Measurements from ENCODE around the gene AEBP2. TPM values are rescaled to one million over a fixed set of nuclear protein-coding genes. Genes with fewer than 3 reads are reported as not detected.
A peak's percentile ranks its signal among the peaks of the same experiment; 100 is the strongest.

The AEBP2 gene
- total RNA-seq, 1 donor: 23.7 TPM

- no peak overlapping the region for H3K4me3 ChIP-seq (ENCODE audit: low read depth, low read length)
- no peak for DNase-seq (ENCODE audit: low read depth)
- no peak for TF ChIP-seq CTCF (IDR thresholded peaks at IDR 0.05; ENCODE audit: insufficient read depth, low read depth, low read length)
Observed at GRCh38 chr12:19402211-19402610, 37.1 kb upstream of the AEBP2 start.

- DNase-seq (ENCODE audit: low read depth): peak; percentile 78
- TF ChIP-seq CTCF (IDR thresholded peaks at IDR 0.05; ENCODE audit: insufficient read depth, low read depth, low read length): no peak
- no peak overlapping the region for H3K4me3 ChIP-seq (ENCODE audit: low read depth, low read length)
Observed at GRCh38 chr12:19402743-19403431, 36.4 kb upstream of the AEBP2 start.

- no peak overlapping the region for H3K4me3 ChIP-seq (ENCODE audit: low read depth, low read length)
- no peak for TF ChIP-seq CTCF (IDR thresholded peaks at IDR 0.05; ENCODE audit: insufficient read depth, low read depth, low read length)
- no peak for DNase-seq (ENCODE audit: low read depth)
Observed at GRCh38 chr12:19404242-19404880, 34.9 kb upstream of the AEBP2 start.

- no peak overlapping the region for H3K4me3 ChIP-seq (ENCODE audit: low read depth, low read length)
- TF ChIP-seq CTCF (IDR thresholded peaks at IDR 0.05; ENCODE audit: insufficient read depth, low read depth, low read length): no peak
- DNase-seq (ENCODE audit: low read depth): no peak
Observed at GRCh38 chr12:19409376-19409775, 29.9 kb upstream of the AEBP2 start.

GRCh38 chr12:19410211-19410610 lies 29.1 kb upstream of the AEBP2 start:
- peak; percentile 28 for DNase-seq (ENCODE audit: low read depth)
- no peak overlapping the region for H3K4me3 ChIP-seq (ENCODE audit: low read depth, low read length)
- no peak for TF ChIP-seq CTCF (IDR thresholded peaks at IDR 0.05; ENCODE audit: insufficient read depth, low read depth, low read length)

- no peak for DNase-seq (ENCODE audit: low read depth)
- no peak for TF ChIP-seq CTCF (IDR thresholded peaks at IDR 0.05; ENCODE audit: insufficient read depth, low read depth, low read length)
- H3K4me3 ChIP-seq (ENCODE audit: low read depth, low read length): no peak overlapping the region
Observed at GRCh38 chr12:19410629-19411185, 28.6 kb upstream of the AEBP2 start.

Measured in fibroblast of villous mesenchyme (primary cell).